Naive B cell (primary cell): ENCODE data around the gene NXPH4. TPM values are rescaled to one million over a fixed set of nuclear protein-coding genes. Genes with fewer than 3 reads are reported as not detected.

Experiments used
- ATAC-seq, 2 donors: fragments of 150-1000 bp; cut with Tn5 transposase; 2 replicates each; pipeline ENCODE4 v1.10.0; 2021; ENCODE audit warnings: low read depth in 2 of 2, mild to moderate bottlenecking in 2 of 2, moderate library complexity in 2 of 2
- DNase-seq: peaks from one replicate; pipeline ENCODE4 v3.0.0; 2022
- H3K27ac Mint-ChIP-seq, 6 donors: one replicate each; pipeline ENCODE4 v1.8.0; 2020 to 2022; ENCODE audit warnings: mild to moderate bottlenecking in 6 of 6, mixed read lengths in 6 of 6, moderate library complexity in 5 of 6, inconsistent platforms in 2 of 6
- H3K27me3 Mint-ChIP-seq, 3 donors: one replicate each; pipeline ENCODE4 v1.8.0; 2021 to 2022; ENCODE audit warnings: mixed read lengths in 3 of 3, mild to moderate bottlenecking in 1 of 3
- H3K36me3 Mint-ChIP-seq, 2 donors: one replicate each; pipeline ENCODE4 v1.8.0; 2020 to 2022; ENCODE audit warnings: mixed read lengths in 2 of 2, inconsistent platforms in 1 of 2, mild to moderate bottlenecking in 1 of 2
- H3K4me1 Mint-ChIP-seq, 3 donors: one replicate each; pipeline ENCODE4 v1.8.0; 2020 to 2022; ENCODE audit warnings: mixed read lengths in 3 of 3, inconsistent platforms in 1 of 3, mild to moderate bottlenecking in 1 of 3, moderate library complexity in 1 of 3
- H3K4me3 Mint-ChIP-seq, 8 donors: one replicate each; pipeline ENCODE4 v1.8.0; 2020 to 2022; ENCODE audit warnings: mild to moderate bottlenecking in 8 of 8, mixed read lengths in 8 of 8, moderate library complexity in 8 of 8, inconsistent platforms in 2 of 8
- H3K9me3 Mint-ChIP-seq, 7 donors: one replicate each; pipeline ENCODE4 v1.8.0; 2020 to 2022; ENCODE audit warnings: mixed read lengths in 7 of 7, mild to moderate bottlenecking in 5 of 7, inconsistent platforms in 2 of 7, moderate library complexity in 1 of 7
- polyA plus RNA-seq, 6 donors: library from polyadenylated mRNA; unstranded; fragments of 300-500 nt; fragmentation: Illumina TruSeq; gene quantifications; one replicate each; pipeline ENCODE4 v1.2.3, GENCODE V29; 2021; ENCODE audit warnings: low read depth in 6 of 6

Gene NXPH4
- polyA plus RNA-seq, 6 donors from 2014 or later = 1.2 to 4.9 (median 2.8) TPM

GRCh38 chr12:57235728-57236131 lies 19.1 kb downstream of the NXPH4 start:
- ATAC-seq = no peak
- H3K4me1 Mint-ChIP-seq = peaks cover 70 to 94% (median 94%) of the 10 kb centered on the region in 3 donors
- peak overlapping the region in 7 of 8 donors; percentile 64 to 91 (median 74) for H3K4me3 Mint-ChIP-seq
- no peak for DNase-seq
- peaks cover 6 to 23% of the 10 kb centered on the region in 2 donors for H3K36me3 Mint-ChIP-seq
- H3K9me3 Mint-ChIP-seq = peaks cover 0 to 1% (median 0%) of the 10 kb centered on the region in 7 donors
- H3K27me3 Mint-ChIP-seq = peaks cover 21 to 28% (median 26%) of the 10 kb centered on the region in 3 donors
- H3K27ac Mint-ChIP-seq = peak overlapping the region in 5 of 6 donors; percentile 50 to 98 (median 92)

GRCh38 chr12:57236201-57236924 lies 19.8 kb downstream of the NXPH4 start:
- peak overlapping the region; percentile 65 to 99 (median 84) for H3K4me3 Mint-ChIP-seq
- peaks cover 6 to 23% of the 10 kb centered on the region in 2 donors for H3K36me3 Mint-ChIP-seq
- peaks cover 22 to 32% (median 26%) of the 10 kb centered on the region in 3 donors for H3K27me3 Mint-ChIP-seq
- ATAC-seq (no peak), DNase-seq (peak; percentile 56)
- H3K27ac Mint-ChIP-seq = peak overlapping the region in 5 of 6 donors; percentile 50 to 98 (median 92)
- peaks cover 0 to 1% (median 0%) of the 10 kb centered on the region in 7 donors for H3K9me3 Mint-ChIP-seq
- H3K4me1 Mint-ChIP-seq = peaks cover 76 to 94% (median 94%) of the 10 kb centered on the region in 3 donors

- peak overlapping the region in 3 of 6 donors; percentile 66 to 92 (median 92) for H3K27ac Mint-ChIP-seq
- H3K4me1 Mint-ChIP-seq = peaks cover 81 to 94% (median 94%) of the 10 kb centered on the region in 3 donors
- H3K27me3 Mint-ChIP-seq = peaks cover 22 to 35% (median 26%) of the 10 kb centered on the region in 3 donors
- no peak for DNase-seq
- H3K9me3 Mint-ChIP-seq = peaks cover 0 to 1% (median 0%) of the 10 kb centered on the region in 7 donors
- H3K36me3 Mint-ChIP-seq = peaks cover 6 to 23% of the 10 kb centered on the region in 2 donors
- H3K4me3 Mint-ChIP-seq = peak overlapping the region; percentile 74 to 99 (median 88)
- no peak for ATAC-seq
These were observed 20.5 kb downstream of the NXPH4 start for GRCh38 chr12:57236925-57237595.

- H3K27me3 Mint-ChIP-seq = peaks cover 24 to 40% (median 30%) of the 10 kb centered on the region in 3 donors
- peaks cover 84 to 97% (median 96%) of the 10 kb centered on the region in 3 donors for H3K4me1 Mint-ChIP-seq
- peak overlapping the region in 2 of 6 donors; percentile 25 to 92 for H3K27ac Mint-ChIP-seq
- peak overlapping the region; percentile 72 to 99 (median 88) for H3K4me3 Mint-ChIP-seq
- DNase-seq (no peak), ATAC-seq (no peak)
- peaks cover 0 to 1% (median 0%) of the 10 kb centered on the region in 7 donors for H3K9me3 Mint-ChIP-seq
- H3K36me3 Mint-ChIP-seq = peaks cover 6 to 23% of the 10 kb centered on the region in 2 donors
These were observed 21.0 kb downstream of the NXPH4 start for GRCh38 chr12:57237596-57237931.

- Mint-ChIP-seq H3K36me3 (peaks cover 6 to 17% of the 10 kb centered on the region in 2 donors), H3K9me3 (peaks cover 0 to 1% (median 0%) of the 10 kb centered on the region in 7 donors), H3K27ac (peak overlapping the region in 5 of 6 donors; percentile 79 to 98 (median 92)), H3K4me1 (peaks cover 83 to 97% (median 94%) of the 10 kb centered on the region in 3 donors), H3K4me3 (peak overlapping the region; percentile 78 to 99 (median 94)), H3K27me3 (peaks cover 27 to 43% (median 35%) of the 10 kb centered on the region in 3 donors)
- ATAC-seq (no peak), DNase-seq (no peak)
These were observed 21.6 kb downstream of the NXPH4 start for GRCh38 chr12:57237932-57238853.

- peaks cover 82 to 95% (median 93%) of the 10 kb centered on the region in 3 donors for H3K4me1 Mint-ChIP-seq
- peak; percentile 85 for DNase-seq
- peaks cover 6 to 8% of the 10 kb centered on the region in 2 donors for H3K36me3 Mint-ChIP-seq
- H3K27me3 Mint-ChIP-seq = peaks cover 31 to 50% (median 42%) of the 10 kb centered on the region in 3 donors
- H3K4me3 Mint-ChIP-seq = peak overlapping the region; percentile 78 to 99 (median 94)
- H3K27ac Mint-ChIP-seq = peak overlapping the region in 5 of 6 donors; percentile 79 to 98 (median 98)
- H3K9me3 Mint-ChIP-seq = peaks cover 0 to 1% (median 0%) of the 10 kb centered on the region in 7 donors
- peak; percentile 22 to 34 for ATAC-seq
These were observed 22.4 kb downstream of the NXPH4 start for GRCh38 chr12:57238854-57239554.

GRCh38 chr12:57239587-57240065 lies 23.0 kb downstream of the NXPH4 start:
- Mint-ChIP-seq H3K9me3 (peaks cover 0 to 1% (median 0%) of the 10 kb centered on the region in 7 donors), H3K36me3 (peaks cover 0 to 2% of the 10 kb centered on the region in 2 donors), H3K27me3 (peaks cover 33 to 56% (median 45%) of the 10 kb centered on the region in 3 donors), H3K4me1 (peaks cover 80 to 94% (median 91%) of the 10 kb centered on the region in 3 donors), H3K4me3 (peak overlapping the region; percentile 78 to 99 (median 94)), H3K27ac (peak overlapping the region; percentile 41 to 98 (median 94))
- DNase-seq (no peak), ATAC-seq (no peak)

GRCh38 chr12:57240066-57240921 lies 23.7 kb downstream of the NXPH4 start:
- H3K9me3 Mint-ChIP-seq = peaks cover 0 to 1% (median 0%) of the 10 kb centered on the region in 7 donors
- DNase-seq (peak; percentile 85), ATAC-seq (peak; percentile 61 to 68)
- peaks cover 38 to 61% (median 45%) of the 10 kb centered on the region in 3 donors for H3K27me3 Mint-ChIP-seq
- H3K27ac Mint-ChIP-seq = peak overlapping the region; percentile 79 to 98 (median 98)
- peak overlapping the region; percentile 78 to 99 (median 94) for H3K4me3 Mint-ChIP-seq
- no peaks in the 10 kb centered on the region for H3K36me3 Mint-ChIP-seq
- peaks cover 76 to 88% (median 84%) of the 10 kb centered on the region in 3 donors for H3K4me1 Mint-ChIP-seq

- no peak for ATAC-seq
- Mint-ChIP-seq H3K36me3 (no peaks in the 10 kb centered on the region), H3K4me3 (peak overlapping the region; percentile 78 to 99 (median 94)), H3K27ac (peak overlapping the region; percentile 79 to 98 (median 98)), H3K27me3 (peaks cover 38 to 60% (median 45%) of the 10 kb centered on the region in 3 donors), H3K9me3 (peaks cover 0 to 1% (median 0%) of the 10 kb centered on the region in 7 donors), H3K4me1 (peaks cover 70 to 81% (median 78%) of the 10 kb centered on the region in 3 donors)
- no peak for DNase-seq
These were observed 24.4 kb downstream of the NXPH4 start for GRCh38 chr12:57240926-57241401.

GRCh38 chr12:57241402-57242310 lies 25.1 kb downstream of the NXPH4 start:
- DNase-seq (no peak), ATAC-seq (no peak)
- peak overlapping the region; percentile 79 to 98 (median 88) for H3K27ac Mint-ChIP-seq
- H3K36me3 Mint-ChIP-seq = no peaks in the 10 kb centered on the region
- peaks cover 38 to 57% (median 48%) of the 10 kb centered on the region in 3 donors for H3K27me3 Mint-ChIP-seq
- H3K4me1 Mint-ChIP-seq = peaks cover 63 to 74% (median 71%) of the 10 kb centered on the region in 3 donors
- peaks cover 0 to 1% (median 0%) of the 10 kb centered on the region in 7 donors for H3K9me3 Mint-ChIP-seq
- peak overlapping the region; percentile 75 to 99 (median 90) for H3K4me3 Mint-ChIP-seq
